Inferior parietal cortex (tissue), 1 donor: Measurements from ENCODE around the gene SNX1.

ENCODE experiments used
- DNase-seq: peaks from one replicate; pipeline ENCODE4 v3.0.0-alpha.2; 2016; ENCODE audit errors: extremely low spot score

SNX1 gene

DNA sequence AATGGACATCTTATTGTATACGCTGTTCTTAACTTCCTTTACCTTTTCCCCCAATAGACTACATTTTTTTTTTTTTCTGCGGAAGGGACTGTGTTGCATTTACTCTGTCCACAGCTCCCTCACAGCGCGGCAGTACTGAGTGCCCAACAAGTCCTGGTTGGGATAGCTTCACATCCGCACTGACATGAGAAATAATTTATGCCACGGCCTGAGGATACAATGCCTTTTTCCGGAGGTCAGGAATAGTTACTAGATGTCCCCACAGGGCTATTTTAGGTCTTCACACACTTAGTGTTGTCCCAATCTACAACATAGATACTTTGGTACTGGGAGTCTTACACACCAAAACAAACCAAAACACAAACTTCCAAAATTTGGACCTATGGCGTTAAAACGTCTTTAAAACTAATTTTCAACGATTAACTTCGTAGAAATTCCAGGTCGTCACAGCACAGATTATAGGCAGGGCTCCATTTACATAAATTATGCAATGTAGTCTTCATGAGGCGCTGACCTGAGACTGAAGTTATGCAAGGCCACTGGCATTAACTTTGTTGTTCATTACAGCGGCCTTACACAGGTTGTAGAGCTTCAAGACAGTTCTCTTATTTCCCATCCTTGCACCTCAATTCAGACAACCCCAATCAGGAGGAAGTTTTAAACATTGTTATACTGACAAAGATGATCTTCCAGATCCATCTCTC is 68.0 kb downstream of the SNX1 start:
- DNase-seq: no peak

DNA sequence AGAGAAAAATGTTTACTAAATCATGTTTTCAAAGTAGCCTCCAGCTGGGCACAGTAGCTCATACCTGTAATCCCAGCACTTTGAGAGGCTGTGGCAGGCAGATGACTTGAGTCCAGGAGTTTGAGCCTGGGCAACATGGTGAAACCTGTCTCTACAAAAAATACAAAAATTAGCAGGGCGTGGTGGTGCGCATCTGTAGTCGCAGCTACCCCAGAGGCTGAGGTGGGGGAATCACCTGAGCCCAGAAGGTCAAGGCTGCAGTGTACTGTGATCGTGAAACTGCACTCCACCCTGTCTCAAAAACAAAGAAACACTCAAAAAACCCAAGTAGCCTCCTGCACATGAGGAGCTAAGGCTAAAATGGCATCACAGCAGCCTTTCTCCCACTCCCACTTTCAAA is 68.7 kb downstream of the SNX1 start:
- no peak for DNase-seq

DNA sequence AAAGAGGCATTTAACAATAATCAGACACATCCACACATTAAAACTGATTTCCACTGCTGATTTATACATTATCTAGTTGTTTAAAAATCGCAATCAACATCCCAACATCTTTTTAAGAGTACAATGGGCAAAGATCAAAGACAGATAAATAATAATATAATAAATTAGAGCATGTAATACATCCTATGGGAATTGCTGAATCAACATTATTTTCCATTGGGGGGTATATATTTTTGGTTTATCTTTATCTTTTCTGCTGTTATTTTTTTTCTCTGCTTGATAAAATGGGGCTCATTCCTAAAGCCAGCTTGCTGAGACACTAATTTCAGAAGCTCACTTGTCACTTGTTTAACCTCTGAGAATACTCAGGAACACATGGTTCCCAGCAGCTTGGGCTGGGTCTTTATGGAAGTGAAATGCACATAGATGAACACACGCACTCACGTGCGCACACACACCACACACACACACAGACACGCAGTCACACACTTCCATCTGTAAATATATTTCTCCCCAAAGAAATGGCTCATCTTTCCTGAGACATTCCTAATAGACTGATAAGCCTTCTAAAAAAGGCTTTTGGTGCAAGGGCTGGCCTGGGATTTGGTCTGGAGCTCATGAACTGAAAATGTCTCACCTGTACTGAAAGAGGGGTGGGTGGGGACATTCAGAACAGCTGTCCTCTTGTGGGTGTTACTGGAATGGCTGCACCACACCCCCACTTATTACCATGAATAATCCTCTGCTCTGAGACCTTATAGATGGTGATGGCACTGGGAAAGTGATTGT is 70.5 kb downstream of the SNX1 start:
- DNase-seq: no peak

DNA sequence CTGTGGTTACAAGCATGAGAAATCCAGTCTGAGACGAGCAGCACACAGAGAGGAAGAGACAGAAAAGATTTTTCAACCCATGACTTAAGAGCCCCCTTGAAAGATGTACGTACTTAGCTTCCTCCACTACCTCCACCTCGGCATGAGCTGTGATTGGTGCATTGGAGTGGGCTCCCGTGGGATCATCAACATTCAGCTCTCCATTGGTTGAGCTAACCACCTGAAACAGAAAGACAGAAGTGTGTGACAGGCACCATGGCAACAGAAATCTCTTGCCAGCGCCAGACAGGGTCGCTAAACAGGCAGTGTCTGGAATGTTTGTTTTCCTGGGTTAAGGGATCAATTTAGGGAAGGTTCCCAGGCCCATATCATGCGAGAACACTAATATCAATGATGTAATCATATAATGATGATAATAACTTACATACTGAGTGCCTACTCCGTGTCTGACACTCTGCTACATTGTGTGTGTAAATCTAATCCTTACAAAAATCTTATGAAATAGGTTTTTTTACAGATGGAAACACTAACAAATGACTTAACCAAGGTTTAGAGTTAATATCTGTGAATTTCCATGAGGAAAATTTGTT is 84.5 kb downstream of the SNX1 start:
- DNase-seq: peak; percentile 44

- no peak for DNase-seq
Observed at GRCh38 chr15:64182859-64183370, 87.1 kb downstream of the SNX1 start.

GRCh38 chr15:64185146-64185911 is 89.5 kb downstream of the SNX1 start:
- DNase-seq: no peak

- no peak for DNase-seq
Observed at GRCh38 chr15:64187396-64188191, 91.8 kb downstream of the SNX1 start.
